Jurkat, Clone E6-1 (cell line): Measurements from ENCODE around the gene ATXN7L2.

ENCODE experiments used
- DNase-seq: peaks from one replicate; pipeline ENCODE4 v3.0.0-alpha.2; 2011; ENCODE audit warnings: low read depth, low spot score
- H3K4me3 ChIP-seq: 2 replicates; pipeline ENCODE4 v1.5.1; 2011; ENCODE audit warnings: mild to moderate bottlenecking, low read length, control low read depth, moderate library complexity

ATXN7L2 gene

DNA sequence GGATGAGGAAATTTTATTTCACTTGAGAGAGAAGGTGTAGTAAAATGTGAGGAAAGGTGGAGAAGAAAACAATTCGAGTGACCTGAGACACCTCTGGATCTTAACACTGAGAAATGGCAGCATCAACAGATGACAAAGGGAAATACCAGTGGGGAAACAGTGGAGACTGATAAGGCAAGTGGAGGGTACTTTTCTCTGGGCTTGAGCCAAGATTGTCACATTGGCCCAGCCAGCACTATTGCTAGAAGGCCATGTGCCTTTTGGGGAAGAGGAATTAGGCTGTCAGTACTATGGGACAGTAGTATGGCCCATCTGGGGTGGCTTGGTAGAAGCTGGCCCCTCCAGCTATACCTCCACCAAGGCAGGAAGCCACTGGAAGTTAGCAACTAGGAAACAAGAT is 9.0 kb upstream of the ATXN7L2 start:
- no peak overlapping the region for H3K4me3 ChIP-seq
- DNase-seq, result no peak

DNA sequence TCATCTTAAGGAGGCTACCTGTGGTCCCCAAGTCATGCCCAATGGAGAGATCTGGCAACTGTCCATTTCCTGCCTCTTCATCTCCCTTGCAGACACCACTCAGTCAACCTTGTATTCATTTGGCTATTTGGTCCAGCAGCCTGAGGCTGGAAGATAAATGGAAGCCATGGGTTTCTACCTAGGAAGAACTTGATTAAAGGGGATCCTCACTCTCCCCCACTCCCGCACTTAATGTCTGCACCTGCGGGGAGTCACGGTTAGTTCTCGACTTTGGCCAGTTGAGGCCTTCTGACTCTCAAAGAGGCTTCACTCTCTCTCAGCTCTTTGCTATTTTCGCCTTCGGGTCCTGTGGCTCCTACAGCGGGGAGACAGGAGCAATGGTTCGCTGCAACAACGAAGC is 8.4 kb upstream of the ATXN7L2 start:
- no peak for DNase-seq
- no peak overlapping the region for H3K4me3 ChIP-seq

DNA sequence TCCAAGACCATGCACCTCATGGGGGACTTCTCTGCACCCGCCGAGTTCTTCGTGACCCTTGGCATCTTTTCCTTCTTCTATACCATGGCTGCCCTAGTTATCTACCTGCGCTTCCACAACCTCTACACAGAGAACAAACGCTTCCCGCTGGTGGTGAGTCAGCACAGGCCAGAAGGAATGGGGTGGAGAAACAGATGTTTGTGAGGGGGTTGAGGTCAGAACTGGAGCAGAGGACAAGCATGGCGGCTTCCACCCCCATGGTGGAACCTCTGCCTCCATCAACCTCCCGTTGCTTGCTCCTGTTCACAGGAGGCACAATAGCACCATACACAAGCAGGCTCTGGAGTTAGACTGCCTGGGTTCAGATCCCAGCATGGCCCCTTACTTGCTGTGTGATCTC is 6.9 kb upstream of the ATXN7L2 start:
- DNase-seq, result no peak
- H3K4me3 ChIP-seq, result no peak overlapping the region

DNA sequence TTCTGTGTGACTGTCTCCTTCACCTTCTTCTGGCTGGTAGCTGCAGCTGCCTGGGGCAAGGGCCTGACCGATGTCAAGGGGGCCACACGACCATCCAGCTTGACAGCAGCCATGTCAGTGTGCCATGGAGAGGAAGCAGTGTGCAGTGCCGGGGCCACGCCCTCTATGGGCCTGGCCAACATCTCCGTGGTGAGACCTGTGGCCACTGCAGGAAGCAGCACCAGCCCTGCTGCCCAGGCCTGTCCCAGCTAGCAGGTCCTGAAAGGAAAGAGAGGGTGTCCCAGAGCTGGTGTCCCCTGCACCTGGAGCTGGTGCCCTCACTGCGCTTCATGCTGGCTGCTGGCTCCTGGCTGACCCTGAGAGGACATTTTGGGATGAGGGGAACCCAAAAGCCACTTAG is 5.9 kb upstream of the ATXN7L2 start:
- no peak for DNase-seq
- H3K4me3 ChIP-seq, result no peak overlapping the region

DNA sequence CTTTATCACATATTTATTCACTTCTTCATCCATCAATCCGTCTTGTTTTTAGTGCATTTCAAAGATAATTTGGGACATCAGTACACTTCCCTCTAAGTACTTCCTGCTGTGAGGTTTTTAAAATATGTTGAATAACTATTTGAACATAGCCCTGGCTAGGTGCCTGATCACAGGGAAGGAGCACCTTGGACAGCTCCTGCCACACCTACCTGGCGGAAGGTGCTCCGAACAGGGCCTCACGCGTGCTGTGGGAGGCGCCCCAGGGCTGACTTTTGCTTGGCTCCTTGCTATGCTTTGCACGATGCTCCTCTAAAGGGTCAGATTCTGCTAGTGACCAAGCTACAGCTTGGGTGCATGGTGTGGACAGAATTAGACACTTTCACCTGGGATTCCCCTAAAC is 4.9 kb upstream of the ATXN7L2 start:
- no peak overlapping the region for H3K4me3 ChIP-seq
- no peak for DNase-seq

DNA sequence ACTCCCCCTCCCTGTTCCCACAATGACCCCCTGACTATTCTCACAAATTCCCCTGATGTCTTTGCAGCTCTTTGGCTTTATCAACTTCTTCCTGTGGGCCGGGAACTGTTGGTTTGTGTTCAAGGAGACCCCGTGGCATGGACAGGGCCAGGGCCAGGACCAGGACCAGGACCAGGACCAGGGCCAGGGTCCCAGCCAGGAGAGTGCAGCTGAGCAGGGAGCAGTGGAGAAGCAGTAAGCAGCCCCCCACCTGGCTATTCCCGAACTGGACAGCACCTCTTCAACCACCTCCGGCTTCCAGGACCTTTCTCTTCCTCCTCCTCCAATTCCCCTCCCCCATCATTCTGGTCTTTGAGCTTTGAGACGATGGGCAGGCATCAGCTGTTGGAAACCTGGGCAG is 4.4 kb upstream of the ATXN7L2 start:
- H3K4me3 ChIP-seq, result no peak overlapping the region
- no peak for DNase-seq

DNA sequence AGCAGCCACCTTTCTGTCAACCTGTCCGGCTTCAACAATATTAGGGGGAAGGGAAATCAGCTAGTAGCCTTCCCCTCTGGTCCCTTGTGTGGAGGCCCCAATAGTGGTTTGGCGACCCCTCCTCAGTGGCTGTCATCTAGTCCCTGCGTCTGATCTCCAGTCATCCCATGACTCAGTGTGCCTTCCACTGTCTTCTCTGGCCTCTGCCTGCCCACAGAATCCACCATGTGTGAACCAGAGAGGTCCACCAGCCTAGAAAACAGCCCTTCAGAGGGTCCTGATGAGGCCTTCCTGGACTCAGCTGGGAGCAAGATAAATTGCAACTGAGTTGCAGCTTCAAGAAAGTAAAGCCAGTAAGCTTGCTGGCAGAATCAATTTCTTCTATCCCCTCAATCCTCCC is 3.8 kb upstream of the ATXN7L2 start:
- H3K4me3 ChIP-seq, result no peak overlapping the region
- DNase-seq, result no peak

DNA sequence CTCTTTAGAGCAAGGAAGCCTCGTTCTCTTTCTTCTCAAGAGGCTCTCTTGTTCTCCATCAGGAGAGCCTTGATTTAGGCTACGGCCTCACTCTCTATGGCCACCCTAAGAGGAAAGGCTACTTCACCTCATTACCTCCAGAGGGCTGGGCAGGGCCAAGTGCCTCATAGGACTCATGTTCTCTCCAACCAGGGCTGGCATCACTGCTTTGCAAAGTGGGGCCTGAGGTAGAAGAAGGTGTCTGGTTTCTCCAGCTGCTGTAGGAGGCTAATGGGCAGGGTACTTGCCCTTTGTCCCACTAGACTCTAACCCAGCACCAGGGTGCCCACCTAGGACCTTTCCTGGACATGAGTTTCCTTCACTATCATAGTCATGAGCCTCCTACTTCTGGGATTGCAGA is 2.1 kb upstream of the ATXN7L2 start:
- no peak for DNase-seq
- H3K4me3 ChIP-seq, result no peak overlapping the region

DNA sequence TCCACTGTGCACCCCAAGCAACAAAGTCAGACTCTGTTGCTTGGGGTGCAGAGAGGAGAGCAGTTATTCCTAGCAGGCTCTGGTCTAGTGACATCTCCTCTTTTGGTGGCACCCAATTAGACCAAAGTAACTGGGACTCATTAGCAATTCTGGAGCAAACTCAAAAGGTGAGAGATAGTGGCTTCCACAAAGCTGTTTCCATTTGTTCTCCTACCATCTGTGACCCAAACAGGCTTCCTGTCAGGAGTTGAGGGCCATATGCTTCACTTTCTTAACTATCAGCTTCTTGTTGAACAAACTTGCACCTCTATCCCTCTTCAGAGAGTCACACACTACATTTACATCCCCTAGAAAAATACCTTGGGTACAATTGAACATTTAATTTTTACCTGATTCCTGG is 1.5 kb upstream of the ATXN7L2 start:
- no peak overlapping the region for H3K4me3 ChIP-seq
- DNase-seq, result no peak

DNA sequence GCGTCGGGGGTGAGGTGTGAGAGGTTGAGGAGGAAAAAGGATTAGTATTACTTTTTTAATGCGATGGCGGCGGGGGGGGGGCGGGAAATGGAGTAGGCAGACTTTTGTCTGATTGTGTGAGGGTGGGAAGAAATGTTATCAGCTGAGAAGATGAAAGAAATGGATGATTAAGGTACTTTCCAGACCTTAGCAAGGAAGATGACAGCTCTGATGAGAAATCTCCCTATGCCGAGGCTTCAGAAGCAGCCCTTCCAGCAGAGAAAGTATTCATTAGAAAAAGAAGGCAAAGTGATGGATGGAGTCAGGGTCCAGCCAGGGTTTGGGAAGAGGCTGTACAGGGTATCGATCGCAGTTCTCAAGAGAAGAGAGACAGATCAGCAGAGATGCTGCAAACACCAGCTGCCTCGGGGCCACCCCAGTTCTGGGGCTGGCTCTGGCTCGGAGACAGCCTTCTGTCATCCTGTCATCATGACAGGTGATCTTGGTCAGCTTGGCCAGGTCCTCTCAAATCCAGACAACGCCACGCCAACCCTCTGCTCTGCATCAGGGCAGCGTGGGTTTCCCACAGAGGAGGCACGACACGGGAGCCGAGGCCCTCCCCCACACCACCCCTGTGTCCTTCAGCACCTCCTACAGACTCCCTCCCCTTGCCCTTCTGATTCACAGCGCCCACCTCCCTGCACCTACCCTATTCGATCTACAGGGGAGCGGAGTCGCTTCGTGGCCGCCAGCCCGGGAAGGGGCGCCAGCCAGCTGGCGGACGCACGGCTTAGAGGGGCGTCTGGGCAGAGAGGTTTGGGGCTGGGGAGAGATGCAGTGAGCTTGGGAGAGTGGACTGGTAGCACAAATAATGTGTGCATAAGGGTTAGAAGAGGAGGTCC is 674 bp upstream of the ATXN7L2 start:
- H3K4me3 ChIP-seq, result peak overlapping the region; percentile 64
- DNase-seq, result peak; percentile 51

DNA sequence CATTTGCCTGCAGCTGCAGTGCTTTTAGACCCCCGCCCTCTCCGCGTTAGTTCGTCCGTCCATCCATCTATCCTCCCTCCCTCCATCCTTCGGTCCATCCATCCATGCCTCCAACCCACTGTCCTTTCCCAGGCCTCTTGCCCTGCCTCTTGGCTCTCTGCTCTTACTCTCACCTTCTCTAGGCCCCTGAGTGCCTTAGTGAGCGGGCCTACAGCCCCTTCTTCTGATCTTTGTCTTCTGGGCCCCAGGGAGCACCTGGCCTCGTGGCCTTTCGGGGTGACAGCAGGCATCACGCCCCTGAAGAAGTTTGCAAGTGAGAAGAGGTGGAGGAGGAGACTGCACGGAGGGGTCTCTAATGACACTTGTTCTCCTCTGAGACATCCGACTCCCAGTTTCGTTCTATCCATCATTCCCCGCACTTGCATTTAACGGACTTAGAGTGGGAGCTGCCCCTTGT is 842 bp downstream of the ATXN7L2 start:
- H3K4me3 ChIP-seq, result peak overlapping the region; percentile 85
- DNase-seq, result no peak

DNA sequence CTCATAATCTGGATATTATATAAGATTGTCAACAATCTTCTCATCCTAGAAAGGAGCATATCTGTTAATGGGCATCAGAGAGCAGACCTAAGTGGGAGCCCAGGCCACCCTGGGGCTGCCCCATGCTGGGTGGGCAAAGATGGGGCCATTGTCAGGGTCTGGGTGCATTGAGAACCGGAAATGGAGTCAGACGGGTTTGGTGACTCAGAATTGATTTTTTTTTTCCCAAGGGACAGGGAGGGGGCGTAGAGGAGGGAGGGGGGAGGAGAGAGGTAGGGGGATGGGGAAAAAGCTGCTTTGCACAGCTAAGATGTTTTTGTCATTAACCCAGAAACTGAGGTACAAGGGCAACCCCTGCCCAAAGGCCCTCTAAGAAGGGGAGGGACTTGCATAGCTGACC is 1.3 kb downstream of the ATXN7L2 start:
- peak overlapping the region; percentile 85 for H3K4me3 ChIP-seq
- no peak for DNase-seq

DNA sequence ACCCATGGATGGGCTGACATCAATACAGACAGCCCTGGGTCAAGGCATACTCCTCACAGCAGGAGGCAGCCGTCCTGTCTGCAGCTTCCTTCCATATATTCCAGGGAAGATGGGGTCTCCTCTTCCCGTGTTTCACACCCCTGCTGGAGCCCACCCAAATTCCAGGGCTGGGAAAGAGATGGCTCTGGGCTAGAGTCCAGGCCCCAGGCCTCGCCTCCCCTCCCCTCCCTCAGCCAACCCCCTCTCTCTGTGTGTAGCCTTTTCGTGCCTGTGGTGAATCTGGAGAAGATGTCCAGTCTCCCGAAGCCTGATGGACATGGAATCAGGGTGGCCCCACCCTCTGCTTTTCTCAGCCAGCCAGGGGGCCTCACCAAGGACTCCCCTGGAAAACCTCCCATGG is 3.6 kb downstream of the ATXN7L2 start:
- no peak overlapping the region for H3K4me3 ChIP-seq

DNA sequence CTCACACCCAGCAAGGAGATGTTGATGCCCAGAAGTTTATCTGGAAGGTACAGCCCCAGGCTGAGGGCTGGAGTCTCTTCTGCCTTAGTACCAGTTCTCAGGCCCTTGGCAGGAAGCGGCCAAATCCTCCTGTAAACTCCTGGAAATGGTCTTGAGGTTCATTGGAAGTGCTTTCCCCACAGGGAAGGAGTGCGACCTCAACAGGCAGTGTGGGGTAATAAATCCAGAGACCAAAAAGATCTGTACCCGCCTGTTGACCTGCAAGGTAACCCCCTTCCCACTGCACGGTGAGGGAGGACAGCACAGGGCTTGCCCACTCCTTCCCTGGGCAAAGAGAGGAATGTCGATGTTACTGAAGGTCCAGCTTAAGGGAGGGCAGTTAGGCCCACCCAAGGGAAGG is 4.5 kb downstream of the ATXN7L2 start:
- no peak for DNase-seq
- no peak overlapping the region for H3K4me3 ChIP-seq

More for the DNA sequence above, 3.6 kb downstream of the ATXN7L2 start:
- no peak for DNase-seq

DNA sequence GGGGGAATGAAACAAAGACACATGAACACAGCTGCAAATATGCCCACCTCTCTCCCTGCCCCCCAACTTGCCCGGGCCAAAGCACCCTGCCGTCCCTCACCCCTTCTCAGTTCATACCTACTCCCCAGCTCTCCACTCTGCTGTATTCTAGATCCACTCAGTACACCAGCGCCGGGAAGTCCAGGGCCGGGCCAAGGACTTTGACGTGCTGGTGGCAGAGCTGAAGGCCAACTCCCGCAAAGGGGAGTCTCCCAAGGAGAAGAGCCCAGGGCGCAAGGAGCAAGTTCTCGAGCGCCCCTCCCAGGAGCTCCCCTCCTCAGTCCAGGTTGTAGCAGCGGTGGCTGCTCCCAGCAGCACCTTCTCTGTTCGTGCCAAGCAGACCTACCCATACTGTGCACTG is 5.0 kb downstream of the ATXN7L2 start:
- DNase-seq, result no peak
- no peak overlapping the region for H3K4me3 ChIP-seq

DNA sequence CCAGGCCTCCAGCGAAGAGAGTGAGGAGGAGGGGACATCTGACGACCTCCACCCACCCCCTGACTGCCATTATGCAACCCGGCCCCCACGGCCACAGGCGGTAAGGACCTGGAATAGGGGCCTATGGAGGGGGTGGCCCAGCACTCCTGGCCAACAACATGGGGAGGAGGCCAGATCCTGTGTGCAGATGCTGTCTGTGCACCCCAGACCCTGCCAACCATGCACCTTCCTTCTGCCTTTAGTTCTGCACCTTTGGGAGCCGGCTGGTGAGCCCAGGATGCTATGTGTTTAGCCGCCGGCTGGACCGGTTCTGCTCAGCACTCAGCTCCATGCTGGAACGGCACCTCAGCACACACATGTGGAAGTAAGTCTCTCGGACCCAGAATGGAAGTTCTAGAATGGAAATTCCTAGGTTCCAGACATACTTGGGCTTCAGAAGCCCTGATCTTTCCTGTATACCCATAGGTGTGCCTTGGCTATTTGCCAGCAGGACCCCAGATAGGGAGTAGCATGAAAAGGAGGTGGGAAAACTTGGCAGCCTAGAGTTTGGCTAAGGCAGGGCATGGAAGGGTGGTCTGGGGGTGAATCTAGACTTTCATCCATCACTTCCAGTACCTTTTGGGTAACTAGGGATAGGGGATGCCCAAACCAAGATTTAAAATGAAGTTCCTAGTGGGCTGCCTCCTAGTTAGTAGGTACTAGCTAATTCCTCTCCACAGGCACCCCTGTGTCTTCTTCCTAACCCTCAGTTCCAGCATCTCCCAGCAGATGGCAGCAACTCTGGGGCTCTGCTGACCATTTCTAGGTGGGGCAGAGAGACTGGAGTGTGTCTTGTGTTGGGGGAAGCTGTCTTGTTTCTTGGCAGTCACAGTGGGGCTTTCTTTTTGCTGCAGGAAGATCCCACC is 6.6 kb downstream of the ATXN7L2 start:
- no peak overlapping the region for H3K4me3 ChIP-seq
- peak; percentile 39 for DNase-seq

DNA sequence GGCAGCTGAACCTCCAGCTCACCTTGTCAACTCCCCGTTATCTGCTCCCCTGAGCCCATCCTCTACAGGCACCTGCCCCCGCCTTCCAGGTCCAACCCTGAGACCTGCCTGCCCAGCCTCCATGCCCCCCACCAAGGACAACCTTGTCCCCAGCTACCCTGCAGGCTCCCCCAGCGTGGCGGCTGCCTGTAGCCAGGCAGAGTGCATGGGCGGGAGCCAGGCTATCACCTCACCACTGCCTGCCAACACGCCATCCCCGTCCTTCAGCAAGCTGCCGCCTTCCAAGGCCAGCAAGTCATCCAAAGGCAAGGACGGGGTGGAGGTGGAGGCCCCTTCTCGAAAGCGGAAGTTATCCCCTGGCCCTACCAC is 7.2 kb downstream of the ATXN7L2 start:
- DNase-seq, result no peak
- no peak overlapping the region for H3K4me3 ChIP-seq

DNA sequence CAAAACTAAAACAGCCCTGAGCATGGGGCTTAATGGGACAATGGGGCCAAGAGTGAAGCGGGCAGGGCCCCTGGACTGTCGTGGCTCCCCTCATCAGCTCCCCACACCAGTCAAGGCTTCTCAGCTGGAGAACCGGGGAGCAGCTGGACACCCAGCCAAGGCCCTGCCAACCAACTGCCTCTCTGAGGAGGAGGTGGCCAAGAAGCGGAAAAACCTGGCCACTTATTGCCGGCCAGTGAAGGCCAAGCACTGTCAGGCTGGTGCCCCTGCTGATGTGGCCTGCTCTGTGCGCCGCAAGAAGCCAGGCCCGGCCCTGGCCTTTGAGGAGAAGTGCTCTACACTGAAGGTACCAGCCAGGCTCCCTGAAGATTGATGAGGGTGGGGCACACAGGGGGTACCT is 7.7 kb downstream of the ATXN7L2 start:
- H3K4me3 ChIP-seq, result no peak overlapping the region

DNA sequence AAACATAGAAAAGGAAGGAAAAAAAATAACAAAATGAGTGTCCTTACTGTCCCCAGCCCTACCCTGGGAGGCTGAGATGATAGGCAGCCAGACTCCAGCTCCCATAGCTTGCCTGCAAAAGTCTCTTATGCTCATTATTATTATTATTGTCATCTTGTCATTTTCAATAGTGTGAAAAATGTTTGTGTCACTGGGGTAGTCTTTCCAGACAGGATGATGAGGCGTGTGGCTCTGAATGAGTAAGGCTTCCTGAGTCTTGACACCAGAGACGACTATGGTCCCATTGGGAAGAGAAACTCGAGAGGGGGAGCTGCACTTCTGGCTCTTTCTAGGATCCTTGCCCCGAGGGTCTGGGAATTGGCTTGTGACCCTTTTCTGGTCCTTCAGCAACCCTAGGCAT is 9.1 kb downstream of the ATXN7L2 start:
- no peak for DNase-seq
- H3K4me3 ChIP-seq, result no peak overlapping the region

More for the DNA sequence above, 7.7 kb downstream of the ATXN7L2 start:
- no peak for DNase-seq

DNA sequence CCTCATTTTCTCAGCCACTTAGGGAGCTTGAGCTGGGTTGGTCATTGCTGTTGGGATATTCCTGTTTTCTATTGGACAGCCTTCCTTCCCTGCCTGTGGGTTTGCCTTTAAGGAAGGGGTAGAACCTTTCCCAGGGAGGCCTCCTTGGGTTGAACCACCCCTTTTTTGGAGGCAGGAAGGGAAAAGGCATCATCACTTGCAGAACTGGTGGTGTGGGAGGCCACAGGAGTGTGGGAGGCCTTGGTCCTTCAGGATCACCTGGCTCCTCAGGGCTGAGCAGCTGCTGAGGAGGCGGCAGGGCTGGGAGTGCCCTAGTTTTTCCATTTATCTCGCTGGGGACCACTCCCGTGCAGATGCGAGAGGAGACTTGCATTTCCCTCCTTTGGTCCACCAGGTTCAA is 9.5 kb downstream of the ATXN7L2 start:
- H3K4me3 ChIP-seq, result no peak overlapping the region; the same call in 1 of the 2 replicates
- DNase-seq, result no peak
